ENCODE results near the gene NOP53. TPM values are rescaled to one million over a fixed set of nuclear protein-coding genes. Genes with fewer than 3 reads are reported as not detected.
"Not testable (repeated sequence)": the region's sequence is repeated elsewhere in the genome, so short reads cannot be mapped to it uniquely, and the experiment has no call there.

Gene NOP53
- total RNA-seq, 2 donors from 2014 or later, result 143 to 243 TPM

GRCh38 chr19:47730910-47731309 lies 14.4 kb upstream of the NOP53 start:
- Histone ChIP-seq H3K36me3 (peaks cover 37% of the 10 kb centered on the region), H3K4me3 (no peak overlapping the region), H3K9me3 (no peaks in the 10 kb centered on the region), H3K27ac (no peak overlapping the region), H3K27me3 (no peaks in the 10 kb centered on the region), H3K4me1 (peaks cover 0 to 33% of the 10 kb centered on the region in 2 donors)
- TF ChIP-seq CTCF (IDR thresholded peaks at IDR 0.05), result no peak
- DNase-seq (ENCODE audit: low spot score), result no peak

- H3K36me3 ChIP-seq, result peaks cover 42% of the 10 kb centered on the region
Measured at GRCh38 chr19:47735131-47735530, 10.2 kb upstream of the NOP53 start.

GRCh38 chr19:47740866-47741519 lies 4.4 kb upstream of the NOP53 start:
- H3K4me1 ChIP-seq, result peaks cover 0 to 35% of the 10 kb centered on the region in 2 donors
- no peak overlapping the region for H3K27ac ChIP-seq
- no peak overlapping the region for H3K4me3 ChIP-seq
- DNase-seq (ENCODE audit: low spot score), result no peak
- H3K36me3 ChIP-seq, result peaks cover 39% of the 10 kb centered on the region
- no peak for TF ChIP-seq CTCF (IDR thresholded peaks at IDR 0.05)
- H3K27me3 ChIP-seq, result no peaks in the 10 kb centered on the region
- H3K9me3 ChIP-seq, result no peaks in the 10 kb centered on the region

More at GRCh38 chr19:47735131-47735530, 10.2 kb upstream of the NOP53 start:
- no peak overlapping the region for H3K4me3 ChIP-seq
- peaks cover 0 to 4% of the 10 kb centered on the region in 2 donors for H3K4me1 ChIP-seq
- H3K9me3 ChIP-seq, result no peaks in the 10 kb centered on the region
- H3K27ac ChIP-seq, result no peak overlapping the region
- no peak for TF ChIP-seq CTCF (IDR thresholded peaks at IDR 0.05)
- H3K27me3 ChIP-seq, result no peaks in the 10 kb centered on the region
- DNase-seq (ENCODE audit: low spot score), result no peak

- Histone ChIP-seq H3K27me3 (no peaks in the 10 kb centered on the region), H3K36me3 (peaks cover 34% of the 10 kb centered on the region), H3K9me3 (no peaks in the 10 kb centered on the region), H3K4me3 (no peak overlapping the region), H3K27ac (peak overlapping the region; percentile 94 to 98), H3K4me1 (peaks cover 0 to 41% of the 10 kb centered on the region in 2 donors)
- no peak for TF ChIP-seq CTCF (IDR thresholded peaks at IDR 0.05)
- no peak for DNase-seq (ENCODE audit: low spot score)
Measured at GRCh38 chr19:47741544-47742140, 3.7 kb upstream of the NOP53 start.

GRCh38 chr19:47742634-47743033 lies 2.7 kb upstream of the NOP53 start:
- no peaks in the 10 kb centered on the region for H3K9me3 ChIP-seq
- peaks cover 38% of the 10 kb centered on the region for H3K36me3 ChIP-seq
- no peak for DNase-seq (ENCODE audit: low spot score)
- no peak for TF ChIP-seq CTCF (IDR thresholded peaks at IDR 0.05)
- peak overlapping the region; percentile 94 to 98 for H3K27ac ChIP-seq
- peak overlapping the region in 1 of 2 donors; percentile 43 for H3K4me3 ChIP-seq
- H3K27me3 ChIP-seq, result no peaks in the 10 kb centered on the region
- H3K4me1 ChIP-seq, result peaks cover 0 to 45% of the 10 kb centered on the region in 2 donors

GRCh38 chr19:47746129-47746528 lies 783 bp downstream of the NOP53 start:
- H3K27me3 ChIP-seq; DNase-seq (ENCODE audit: low spot score); H3K9me3 ChIP-seq: not testable (repeated sequence)
- H3K27ac ChIP-seq, result peak overlapping the region in 1 of 2 donors; percentile 97
- H3K4me1 ChIP-seq, result peaks cover 0 to 45% of the 10 kb centered on the region in 2 donors
- peak overlapping the region; percentile 75 to 76 for H3K4me3 ChIP-seq
- peaks cover 47% of the 10 kb centered on the region for H3K36me3 ChIP-seq
